HepG2 (cell line): ENCODE results near the gene NELFB. TPM values are rescaled to one million over a fixed set of nuclear protein-coding genes. Genes with fewer than 3 reads are reported as not detected.

ENCODE experiments used
- E2F2 ChIP-seq: sonication (generic); formaldehyde crosslinking; IDR thresholded peaks from 2 replicates; pipeline ENCODE4 v1.4.0; 2020; ENCODE audit warnings: missing genetic modification reagents, borderline replicate concordance
- HNF4G ChIP-seq, 2 experiments: sonication (generic) in 1 of 2; formaldehyde crosslinking in 1 of 2; IDR thresholded peaks; 2 replicates each; pipeline versions ENCODE4 v1.4.0 to v1.6.1; 2011 to 2020; ENCODE audit warnings: borderline replicate concordance in 2 of 2, low read depth in 2 of 2, mild to moderate bottlenecking in 2 of 2, low read length in 1 of 2, missing genetic modification reagents in 1 of 2, moderate library complexity in 1 of 2
- IKZF4 ChIP-seq: sonication (generic); formaldehyde crosslinking; IDR thresholded peaks from 2 replicates; pipeline ENCODE4 v1.5.1; 2020; ENCODE audit warnings: borderline replicate concordance, mild to moderate bottlenecking, low read depth, missing genetic modification reagents; ENCODE audit errors: not compliant biosample characterization
- JARID2 ChIP-seq: sonication (generic); formaldehyde crosslinking; IDR thresholded peaks from 2 replicates; pipeline ENCODE4 v1.8.1; 2023; ENCODE audit warnings: missing genetic modification reagents, inconsistent platforms; ENCODE audit not compliant: insufficient replicate concordance
- MEIS1 ChIP-seq: sonication (generic); formaldehyde crosslinking; IDR thresholded peaks from 2 replicates; pipeline ENCODE4 v1.9.0; 2021; ENCODE audit warnings: mild to moderate bottlenecking, missing genetic modification reagents, moderate library complexity, borderline replicate concordance
- NCOA1 ChIP-seq: sonication (generic); formaldehyde crosslinking; IDR thresholded peaks from 2 replicates; pipeline ENCODE4 v1.9.0; 2021; ENCODE audit warnings: missing genetic modification reagents
- RBFOX2 ChIP-seq: fragments of 200-400 bp; formaldehyde crosslinking; IDR thresholded peaks from 2 replicates; pipeline ENCODE4 v1.6.1; 2017; ENCODE audit warnings: low read depth, mild to moderate bottlenecking, low read length
- RFX3 ChIP-seq: IDR thresholded peaks from 2 replicates; pipeline ENCODE4 v1.6.1; 2016; ENCODE audit warnings: missing biosample characterization, missing genetic modification reagents
- ZBTB20 ChIP-seq: sonication (generic); formaldehyde crosslinking; IDR thresholded peaks from 2 replicates; pipeline ENCODE4 v1.8.1; 2023; ENCODE audit warnings: missing genetic modification reagents, low read depth, mild to moderate bottlenecking, borderline replicate concordance
- ZNF232 ChIP-seq: sonication (generic); formaldehyde crosslinking; IDR thresholded peaks from 2 replicates; pipeline ENCODE4 v1.4.0; 2020; ENCODE audit warnings: missing genetic modification reagents, borderline replicate concordance
- ZNF3 ChIP-seq: IDR thresholded peaks from 2 replicates; pipeline ENCODE4 v1.7.0; 2017; ENCODE audit warnings: inconsistent platforms
- ZNF549 ChIP-seq: sonication (generic); formaldehyde crosslinking; IDR thresholded peaks from 2 replicates; pipeline ENCODE4 v1.5.0; 2020; ENCODE audit warnings: missing genetic modification reagents
- ZNF746 ChIP-seq: sonication (generic); formaldehyde crosslinking; IDR thresholded peaks from 2 replicates; pipeline ENCODE4 v1.8.0; 2022; ENCODE audit warnings: mild to moderate bottlenecking, missing genetic modification reagents
- ZNF75D ChIP-seq: sonication (generic); formaldehyde crosslinking; IDR thresholded peaks from 2 replicates; pipeline ENCODE4 v1.8.1; 2023; ENCODE audit warnings: missing genetic modification reagents, mild to moderate bottlenecking, borderline replicate concordance
- ZNF792 ChIP-seq: IDR thresholded peaks from 2 replicates; pipeline ENCODE4 v1.6.1; 2016
- ZSCAN12 ChIP-seq: sonication (generic); formaldehyde crosslinking; IDR thresholded peaks from 2 replicates; pipeline ENCODE4 v1.9.0; 2021; ENCODE audit warnings: mild to moderate bottlenecking, missing genetic modification reagents
- polyA plus RNA-seq, 8 experiments: library from polyadenylated mRNA; depleted of rRNA in 3 of 8; stranded (reverse) in 7 of 8; unstranded in 1 of 8; fragments of >200 nt; fragmentation: Illumina TruSeq in 4 of 8; extraction: Trizol in 4 of 8; gene quantifications; 2 replicates each; pipeline versions ENCODE4 v1.2.1 to v1.2.3, GENCODE V29; 2011 to 2016; ENCODE audit warnings: low read depth in 4 of 8, missing spikeins in 1 of 8, mixed read lengths in 1 of 8; ENCODE audit not compliant: insufficient read depth in 1 of 8
- total RNA-seq, 5 experiments: library from RNA; depleted of rRNA; stranded (reverse); fragments of >200 nt; fragmentation: Illumina TruSeq; extraction: Trizol; gene quantifications; 2 replicates each; pipeline ENCODE4 v1.2.3, GENCODE V29; 2016; ENCODE audit warnings: low read depth in 1 of 5
- TF ChIP-seq, protein P1 (sequence below): sonication (generic); formaldehyde crosslinking; IDR thresholded peaks from 2 replicates; pipeline ENCODE4 v1.4.0; 2020; ENCODE audit warnings: mild to moderate bottlenecking, missing genetic modification reagents
- TF ChIP-seq, protein P2 (sequence below): sonication (generic); formaldehyde crosslinking; IDR thresholded peaks from 2 replicates; pipeline ENCODE4 v1.4.0; 2020; ENCODE audit warnings: missing genetic modification reagents
- TF ChIP-seq, protein P3 (sequence below): IDR thresholded peaks from 2 replicates; pipeline ENCODE4 v1.6.1; 2012; ENCODE audit warnings: low read depth, low read length, improper control_type of control experiment

Gene NELFB
- total and polyA plus RNA-seq, 2 of the 13 experiments (the other 11 are each of a cell fraction or from before 2014, with no cell fraction given), result 26.5 to 45.8 TPM

DNA sequence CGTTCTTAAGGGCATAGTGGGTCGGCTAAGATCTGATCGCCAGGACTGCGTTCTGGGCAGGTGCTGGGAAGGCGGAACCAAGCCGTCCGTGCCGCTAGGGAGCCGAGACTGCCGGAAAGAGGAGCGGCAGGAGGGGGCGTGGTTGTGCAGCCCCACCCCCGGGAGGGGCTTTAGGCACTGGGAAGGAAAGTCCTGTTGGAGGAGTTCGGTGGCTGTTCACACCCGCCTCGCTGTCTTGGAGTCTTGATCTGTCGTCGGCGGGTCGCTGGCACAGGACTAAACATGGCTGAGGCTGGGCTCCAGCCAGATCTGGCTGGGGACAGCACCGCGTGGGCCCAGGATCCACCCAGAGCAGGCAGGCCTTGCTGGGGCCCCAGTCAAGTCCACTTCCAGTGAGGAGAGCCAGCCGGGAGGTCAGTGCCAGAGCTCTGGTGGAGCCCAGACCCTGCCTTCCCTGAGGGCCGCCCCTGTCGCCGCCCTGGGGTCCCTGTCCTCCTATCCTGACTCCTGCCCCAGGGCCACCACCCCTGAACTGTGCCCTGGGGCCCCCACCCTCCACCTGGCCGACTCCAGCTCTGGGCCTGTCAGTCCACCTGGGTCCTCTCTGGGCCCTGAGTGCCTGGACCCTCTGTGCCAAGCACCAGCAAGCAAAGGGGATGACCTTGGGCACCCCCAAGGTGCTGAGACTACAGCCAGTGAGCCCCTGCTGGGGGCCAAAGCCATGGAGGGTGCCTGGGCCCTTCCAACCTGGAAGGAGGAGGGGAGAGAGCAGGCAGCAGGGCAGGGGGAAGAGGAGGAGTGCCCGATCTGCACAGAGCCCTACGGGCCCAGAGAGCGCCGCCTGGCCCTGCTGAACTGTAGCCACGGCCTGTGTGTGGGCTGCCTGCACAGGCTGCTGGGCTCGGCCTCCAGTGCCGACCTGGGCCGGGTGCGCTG is 37.6 kb upstream of the NELFB start (continued):
- TF ChIP-seq HNF4G (IDR thresholded peaks at IDR 0.05; ENCODE audit: borderline replicate concordance, low read depth, low read length), result no peak
- TF ChIP-seq HNF4G (CRISPR knock-in tag; IDR thresholded peaks at IDR 0.05; ENCODE audit: borderline replicate concordance, low read depth), result 0 out of 2 replicates have a peak, but pooled peaks have one; percentile 15
- no peak for TF ChIP-seq ZNF549 (CRISPR knock-in tag)
- peak; percentile 57 for TF ChIP-seq IKZF4 (CRISPR knock-in tag)
- TF ChIP-seq RFX3 (CRISPR knock-in tag), result no peak
- 0 out of 2 replicates have a peak, but pooled peaks have one; percentile 30 for TF ChIP-seq MEIS1 (CRISPR knock-in tag)
- TF ChIP-seq RBFOX2, result peak; percentile 60
- TF ChIP-seq, protein P1, sequence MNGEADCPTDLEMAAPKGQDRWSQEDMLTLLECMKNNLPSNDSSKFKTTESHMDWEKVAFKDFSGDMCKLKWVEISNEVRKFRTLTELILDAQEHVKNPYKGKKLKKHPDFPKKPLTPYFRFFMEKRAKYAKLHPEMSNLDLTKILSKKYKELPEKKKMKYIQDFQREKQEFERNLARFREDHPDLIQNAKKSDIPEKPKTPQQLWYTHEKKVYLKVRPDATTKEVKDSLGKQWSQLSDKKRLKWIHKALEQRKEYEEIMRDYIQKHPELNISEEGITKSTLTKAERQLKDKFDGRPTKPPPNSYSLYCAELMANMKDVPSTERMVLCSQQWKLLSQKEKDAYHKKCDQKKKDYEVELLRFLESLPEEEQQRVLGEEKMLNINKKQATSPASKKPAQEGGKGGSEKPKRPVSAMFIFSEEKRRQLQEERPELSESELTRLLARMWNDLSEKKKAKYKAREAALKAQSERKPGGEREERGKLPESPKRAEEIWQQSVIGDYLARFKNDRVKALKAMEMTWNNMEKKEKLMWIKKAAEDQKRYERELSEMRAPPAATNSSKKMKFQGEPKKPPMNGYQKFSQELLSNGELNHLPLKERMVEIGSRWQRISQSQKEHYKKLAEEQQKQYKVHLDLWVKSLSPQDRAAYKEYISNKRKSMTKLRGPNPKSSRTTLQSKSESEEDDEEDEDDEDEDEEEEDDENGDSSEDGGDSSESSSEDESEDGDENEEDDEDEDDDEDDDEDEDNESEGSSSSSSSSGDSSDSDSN (CRISPR knock-in tag), result peak; percentile 48; the same call in 1 of the 2 replicates
- TF ChIP-seq ZSCAN12 (CRISPR knock-in tag), result no peak
- no peak for TF ChIP-seq JARID2 (CRISPR knock-in tag)
- TF ChIP-seq ZNF792, result no peak
- no peak for TF ChIP-seq NCOA1
- TF ChIP-seq ZBTB20 (CRISPR knock-in tag), result peak; percentile 24; the same call in 1 of the 2 replicates
- TF ChIP-seq ZNF232 (CRISPR knock-in tag), result peak; percentile 26; the same call in 1 of the 2 replicates
- TF ChIP-seq E2F2, result no peak
- TF ChIP-seq, protein P2, sequence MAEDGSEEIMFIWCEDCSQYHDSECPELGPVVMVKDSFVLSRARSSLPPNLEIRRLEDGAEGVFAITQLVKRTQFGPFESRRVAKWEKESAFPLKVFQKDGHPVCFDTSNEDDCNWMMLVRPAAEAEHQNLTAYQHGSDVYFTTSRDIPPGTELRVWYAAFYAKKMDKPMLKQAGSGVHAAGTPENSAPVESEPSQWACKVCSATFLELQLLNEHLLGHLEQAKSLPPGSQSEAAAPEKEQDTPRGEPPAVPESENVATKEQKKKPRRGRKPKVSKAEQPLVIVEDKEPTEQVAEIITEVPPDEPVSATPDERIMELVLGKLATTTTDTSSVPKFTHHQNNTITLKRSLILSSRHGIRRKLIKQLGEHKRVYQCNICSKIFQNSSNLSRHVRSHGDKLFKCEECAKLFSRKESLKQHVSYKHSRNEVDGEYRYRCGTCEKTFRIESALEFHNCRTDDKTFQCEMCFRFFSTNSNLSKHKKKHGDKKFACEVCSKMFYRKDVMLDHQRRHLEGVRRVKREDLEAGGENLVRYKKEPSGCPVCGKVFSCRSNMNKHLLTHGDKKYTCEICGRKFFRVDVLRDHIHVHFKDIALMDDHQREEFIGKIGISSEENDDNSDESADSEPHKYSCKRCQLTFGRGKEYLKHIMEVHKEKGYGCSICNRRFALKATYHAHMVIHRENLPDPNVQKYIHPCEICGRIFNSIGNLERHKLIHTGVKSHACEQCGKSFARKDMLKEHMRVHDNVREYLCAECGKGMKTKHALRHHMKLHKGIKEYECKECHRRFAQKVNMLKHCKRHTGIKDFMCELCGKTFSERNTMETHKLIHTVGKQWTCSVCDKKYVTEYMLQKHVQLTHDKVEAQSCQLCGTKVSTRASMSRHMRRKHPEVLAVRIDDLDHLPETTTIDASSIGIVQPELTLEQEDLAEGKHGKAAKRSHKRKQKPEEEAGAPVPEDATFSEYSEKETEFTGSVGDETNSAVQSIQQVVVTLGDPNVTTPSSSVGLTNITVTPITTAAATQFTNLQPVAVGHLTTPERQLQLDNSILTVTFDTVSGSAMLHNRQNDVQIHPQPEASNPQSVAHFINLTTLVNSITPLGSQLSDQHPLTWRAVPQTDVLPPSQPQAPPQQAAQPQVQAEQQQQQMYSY (CRISPR knock-in tag), result peak; percentile 89
- no peak for TF ChIP-seq ZNF75D (CRISPR knock-in tag)
- TF ChIP-seq ZNF746, result peak; percentile 32; the same call in 1 of the 2 replicates
- TF ChIP-seq, protein P3, sequence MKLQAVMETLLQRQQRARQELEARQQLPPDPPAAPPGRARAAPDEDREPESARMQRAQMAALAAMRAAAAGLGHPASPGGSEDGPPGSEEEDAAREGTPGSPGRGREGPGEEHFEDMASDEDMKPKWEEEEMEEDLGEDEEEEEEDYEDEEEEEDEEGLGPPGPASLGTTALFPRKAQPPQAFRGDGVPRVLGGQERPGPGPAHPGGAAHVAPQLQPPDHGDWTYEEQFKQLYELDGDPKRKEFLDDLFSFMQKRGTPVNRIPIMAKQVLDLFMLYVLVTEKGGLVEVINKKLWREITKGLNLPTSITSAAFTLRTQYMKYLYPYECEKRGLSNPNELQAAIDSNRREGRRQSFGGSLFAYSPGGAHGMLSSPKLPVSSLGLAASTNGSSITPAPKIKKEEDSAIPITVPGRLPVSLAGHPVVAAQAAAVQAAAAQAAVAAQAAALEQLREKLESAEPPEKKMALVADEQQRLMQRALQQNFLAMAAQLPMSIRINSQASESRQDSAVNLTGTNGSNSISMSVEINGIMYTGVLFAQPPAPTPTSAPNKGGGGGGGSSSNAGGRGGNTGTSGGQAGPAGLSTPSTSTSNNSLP, result no peak
- no peak for TF ChIP-seq ZNF3 (CRISPR knock-in tag)
